HG02970 (cell line): ENCODE results near the gene C20orf204.

Source experiments
- ATAC-seq: cut with Tn5 transposase; IDR thresholded peaks from one replicate; pipeline ENCODE4 v1.9.1; 2021; ENCODE audit warnings: mild to moderate bottlenecking, moderate library complexity, moderate number of reproducible peaks; ENCODE audit not compliant: unreplicated experiment, low FRiP score

C20orf204 gene

DNA sequence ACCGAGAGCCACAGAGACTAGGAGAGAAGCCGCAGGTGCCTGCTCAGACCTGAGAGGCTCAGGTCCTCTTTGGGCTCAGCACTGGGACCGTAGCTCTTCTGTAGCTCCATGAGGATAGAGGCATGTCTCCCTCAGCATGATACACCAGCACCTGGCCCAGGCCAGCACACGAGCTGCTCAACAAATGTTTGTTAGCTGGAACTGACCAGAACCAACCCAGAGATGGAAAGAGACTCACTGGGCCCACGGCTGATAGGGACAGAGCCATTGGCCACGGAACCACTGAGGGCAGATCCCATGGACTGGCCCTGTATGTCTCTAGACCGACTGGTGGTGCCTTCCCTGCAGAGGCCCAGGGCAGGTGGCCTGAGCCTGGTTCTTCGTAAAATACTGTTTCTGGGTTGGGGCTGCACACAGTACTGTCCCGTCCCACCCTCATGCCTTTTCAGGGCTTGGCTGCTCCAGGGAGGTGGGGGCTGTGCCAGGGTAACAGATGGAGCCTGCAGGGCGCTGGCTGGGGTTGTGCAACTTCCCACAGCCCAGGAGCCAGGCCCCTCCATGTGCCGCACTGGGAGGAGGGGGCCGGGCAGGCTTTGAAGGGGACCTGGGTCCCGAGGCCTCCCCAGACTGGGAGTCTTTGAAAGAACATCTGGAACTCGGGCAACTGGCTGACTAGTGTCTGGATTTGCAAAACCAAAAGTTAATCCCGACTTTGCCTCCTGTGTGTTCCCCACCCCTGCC, 5.2 kb downstream of the C20orf204 start:
- ATAC-seq: no peak

- ATAC-seq: no peak
Observed at GRCh38 chr20:64041781-64042053, 5.7 kb downstream of the C20orf204 start.

DNA sequence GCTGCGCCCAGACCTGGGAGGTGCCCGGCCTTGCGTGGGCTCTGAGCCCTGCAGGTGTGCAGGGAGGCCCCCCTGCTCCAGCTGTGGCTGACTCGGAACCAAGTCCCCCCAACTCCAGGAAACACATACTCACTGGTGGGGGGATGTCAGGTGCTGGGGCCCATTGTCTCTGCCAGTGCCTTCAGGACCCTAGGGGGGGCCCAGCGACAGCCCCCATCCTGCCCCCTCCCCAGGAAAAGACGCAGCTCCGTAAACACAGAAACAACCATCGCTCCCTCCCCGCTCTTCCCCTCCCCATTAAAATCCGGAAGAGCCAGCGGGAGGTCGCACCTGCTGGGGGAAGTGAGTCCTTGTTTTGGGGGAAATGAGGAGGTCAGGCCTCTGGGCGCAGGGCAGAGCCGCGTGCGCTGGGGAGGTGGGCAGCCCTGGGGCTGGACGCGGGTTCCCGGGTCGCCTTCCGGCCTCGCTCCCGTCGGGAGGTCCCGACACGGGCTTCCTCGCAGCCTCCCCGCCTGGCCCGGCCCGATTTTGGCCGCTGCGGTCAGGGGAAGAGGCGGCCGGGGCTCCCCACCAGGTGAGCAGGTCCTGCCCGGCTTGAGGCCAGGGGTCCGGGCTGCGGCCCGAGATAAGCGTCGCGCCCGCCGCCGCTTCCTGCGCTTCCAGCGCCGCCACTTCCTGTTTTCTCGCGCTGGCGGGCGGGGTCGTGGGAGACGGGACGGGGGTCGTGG, 6.2 kb downstream of the C20orf204 start:
- no peak for ATAC-seq

GRCh38 chr20:64043768-64044167, 7.8 kb downstream of the C20orf204 start:
- no peak for ATAC-seq

- ATAC-seq: no peak
Observed at GRCh38 chr20:64044484-64045247, 8.7 kb downstream of the C20orf204 start.

DNA sequence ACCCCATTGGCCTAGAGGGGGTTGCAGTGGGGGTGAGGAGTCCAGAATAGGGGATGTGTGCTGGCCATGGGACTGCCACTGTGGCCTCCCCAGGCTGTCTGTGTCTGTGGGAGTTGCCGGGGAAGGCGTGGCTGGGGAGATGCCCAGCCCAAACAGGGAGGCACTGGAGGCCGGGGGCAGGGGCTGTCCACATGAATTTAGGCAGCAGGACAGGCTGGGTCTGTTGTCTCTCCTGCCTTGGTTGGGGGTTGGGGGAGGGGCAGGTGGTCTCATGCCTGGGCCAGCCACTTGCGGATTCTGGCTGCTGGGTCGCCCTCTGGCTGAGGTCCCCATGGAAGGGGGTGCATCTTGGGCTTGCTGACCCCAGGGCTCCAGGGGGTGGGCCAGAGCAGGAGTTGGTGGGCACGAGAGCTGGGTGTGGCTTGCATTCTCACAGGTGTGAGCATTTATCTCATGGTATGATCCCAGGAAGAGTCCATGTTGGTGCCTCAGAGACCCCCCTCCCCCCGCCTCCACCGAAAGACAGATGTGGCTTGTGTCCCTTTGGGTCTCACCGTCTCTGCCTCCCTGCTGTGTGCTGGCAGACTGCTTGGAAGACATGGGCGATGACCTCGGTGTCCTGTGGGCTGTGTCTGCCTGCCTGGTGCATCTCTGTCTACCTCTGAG, 9.5 kb downstream of the C20orf204 start:
- no peak for ATAC-seq

- ATAC-seq: no peak
Observed at GRCh38 chr20:64047046-64047389, 11.0 kb downstream of the C20orf204 start.

GRCh38 chr20:64047968-64048401, 12.0 kb downstream of the C20orf204 start:
- ATAC-seq: no peak

- no peak for ATAC-seq
Observed at GRCh38 chr20:64048402-64049044, 12.5 kb downstream of the C20orf204 start.

DNA sequence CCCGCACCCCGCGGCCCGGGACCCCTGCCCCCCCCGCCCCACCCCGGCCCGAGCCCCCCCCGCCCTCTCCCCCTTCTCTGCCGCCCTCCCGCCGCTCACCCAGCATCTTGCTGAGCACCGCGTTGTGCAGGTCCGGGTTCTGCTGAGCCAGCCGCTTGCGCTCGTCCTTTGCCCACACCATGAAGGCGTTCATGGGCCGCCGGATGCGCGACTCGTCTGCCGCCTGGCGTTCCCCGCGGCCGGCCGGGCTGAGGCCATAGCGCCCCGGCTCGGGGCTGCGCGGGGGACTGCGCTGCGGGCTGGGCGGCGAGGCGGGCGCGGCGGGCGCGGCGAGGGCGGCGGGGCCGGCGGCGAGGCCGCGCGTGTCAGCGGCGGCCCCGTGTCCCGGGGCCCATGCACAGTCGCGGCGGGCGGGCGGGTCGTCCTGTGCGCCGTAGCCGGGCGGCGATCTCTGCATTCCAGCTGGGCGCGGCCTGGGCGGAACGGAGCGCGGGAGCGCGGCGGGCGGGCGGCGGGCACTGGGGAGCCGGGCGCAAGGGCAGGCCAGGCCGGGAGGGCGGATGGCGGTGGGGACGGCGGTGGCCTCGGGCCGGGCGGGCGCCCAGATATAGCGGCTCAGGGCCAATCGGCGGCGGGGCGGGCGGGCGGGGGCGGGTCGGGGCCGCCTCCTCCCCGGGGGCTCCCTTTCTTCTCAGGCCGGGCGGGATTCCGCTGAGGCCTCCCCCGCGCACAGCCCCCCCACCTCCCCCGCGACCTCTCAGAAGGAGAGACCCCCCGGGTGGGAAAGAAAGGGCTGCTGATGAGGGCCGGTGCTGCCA, 13.3 kb downstream of the C20orf204 start, which contains the start of gene SOX18:
TSS of gene SOX18 (minus strand) at position 580 of the 818 bp plus-strand sequence. CDS start at position 457, 123 bp downstream.
- ATAC-seq: no peak

- no peak for ATAC-seq
Observed at GRCh38 chr20:64049878-64050260, 13.9 kb downstream of the C20orf204 start.

DNA sequence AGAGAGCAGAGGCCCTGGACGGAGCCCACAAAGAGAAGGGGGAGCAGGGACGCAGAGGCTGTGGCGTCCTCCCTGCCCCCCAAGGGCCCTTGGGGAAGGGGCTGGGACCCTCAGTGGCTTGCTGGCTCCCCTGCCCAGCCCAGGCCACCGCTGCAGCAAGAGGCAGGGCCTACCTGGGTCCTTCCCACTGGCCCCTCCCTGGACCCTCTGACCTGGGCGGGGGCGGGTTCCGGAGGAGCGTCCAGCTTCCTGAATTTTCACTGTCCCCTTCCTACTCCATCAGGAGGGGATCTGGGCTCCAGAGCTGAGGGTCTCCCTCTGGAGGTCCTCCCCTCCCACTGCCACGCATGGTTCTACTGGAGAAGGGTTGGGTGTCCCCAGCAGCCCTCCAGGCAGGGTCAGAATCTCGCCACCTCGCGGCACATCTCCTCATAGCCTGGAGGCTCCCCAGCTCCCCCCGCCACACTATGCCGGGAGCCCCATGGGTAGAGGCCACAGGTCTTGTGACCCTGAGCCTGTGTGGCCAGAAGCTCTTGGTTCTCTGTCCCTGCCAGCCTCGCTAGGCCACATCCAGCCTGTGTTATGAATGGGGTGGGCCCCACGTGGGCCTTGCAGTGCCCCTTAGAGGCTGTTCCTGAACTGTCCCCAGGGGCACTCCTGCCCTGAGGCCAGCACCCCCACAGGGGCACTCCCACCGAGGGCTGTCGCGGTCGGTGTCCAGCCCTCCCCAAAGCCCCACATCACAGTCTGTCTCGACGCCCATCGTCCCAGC, 14.5 kb downstream of the C20orf204 start:
- no peak for ATAC-seq

DNA sequence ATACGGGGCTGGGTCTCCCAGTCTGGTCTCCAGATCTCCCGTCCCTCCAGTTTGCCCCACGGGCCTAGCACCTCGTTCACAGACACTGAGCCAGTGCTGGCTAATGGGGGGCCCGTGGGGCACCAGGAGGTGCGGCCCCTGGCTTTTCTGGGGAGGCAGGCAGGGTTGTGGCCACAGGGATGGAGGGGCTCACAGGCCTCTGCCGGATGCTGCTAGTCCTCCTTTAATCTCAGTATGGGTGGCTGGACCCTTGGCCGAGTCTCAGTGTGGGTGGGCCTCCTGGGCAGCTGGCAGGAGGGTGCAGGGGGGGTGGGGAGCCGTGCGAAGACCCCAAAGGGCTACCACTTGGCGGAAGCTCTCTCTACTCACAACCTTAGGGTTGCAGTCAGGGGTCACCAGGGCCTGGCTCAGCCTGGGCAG, 15.1 kb downstream of the C20orf204 start:
- ATAC-seq: no peak

DNA sequence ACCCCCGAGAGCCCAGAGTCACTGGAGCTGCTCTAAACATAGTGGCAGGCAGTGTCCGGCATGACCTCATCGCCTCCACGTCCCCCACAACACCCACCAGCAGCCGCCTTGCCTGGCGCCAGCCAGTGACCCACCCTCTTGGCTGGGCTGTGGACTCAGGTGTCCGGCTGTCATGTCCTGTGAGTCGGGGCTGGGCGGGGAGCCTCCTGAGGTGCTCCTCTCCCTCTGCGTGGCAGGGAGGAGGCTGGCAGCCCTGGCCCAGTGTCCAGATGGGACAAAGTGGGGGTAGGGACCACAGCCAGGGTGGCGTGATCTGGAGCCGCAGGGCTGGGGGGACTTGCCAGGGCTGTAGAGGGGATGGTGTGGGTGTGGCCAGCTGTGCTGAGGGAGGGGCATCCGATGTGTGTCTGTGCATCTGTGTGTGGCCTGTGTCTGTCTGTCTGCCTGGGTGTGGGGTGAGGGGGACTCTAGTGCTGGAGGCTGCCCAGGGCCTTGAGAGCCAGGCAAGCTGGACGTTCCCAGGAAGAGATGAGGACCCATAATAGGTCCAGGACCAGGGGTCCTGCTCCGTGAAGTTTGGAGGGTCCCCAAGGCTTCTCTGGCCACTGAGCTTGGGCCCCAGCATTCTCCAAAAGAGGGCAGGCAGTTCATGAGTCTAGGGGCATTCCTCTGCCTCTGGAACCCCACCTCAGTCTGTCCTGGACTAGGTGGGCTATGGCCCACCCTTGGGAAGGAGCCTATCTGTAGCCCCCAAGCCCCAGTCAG, 15.8 kb downstream of the C20orf204 start:
- ATAC-seq: no peak

DNA sequence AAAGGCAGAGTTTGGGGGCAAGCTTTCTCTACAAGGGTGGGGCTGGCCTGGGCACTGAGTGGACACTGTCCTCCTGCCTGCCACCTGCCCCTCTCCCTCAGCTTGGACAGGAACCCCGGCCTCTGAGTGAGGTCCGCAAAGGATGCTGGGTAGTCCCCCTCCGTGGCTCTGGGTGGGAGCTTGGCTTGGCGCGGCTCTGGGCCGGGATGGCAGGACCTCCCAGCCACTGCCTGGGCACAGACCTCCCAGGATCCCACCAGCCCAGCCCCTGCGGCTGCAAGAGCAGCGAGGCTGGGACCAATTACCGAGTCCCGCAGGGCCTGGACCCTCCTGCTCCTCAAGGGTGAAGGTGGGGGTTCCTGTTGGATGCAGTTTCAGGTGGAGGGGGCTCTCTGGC, 16.3 kb downstream of the C20orf204 start:
- no peak for ATAC-seq

- ATAC-seq: no peak
Observed at GRCh38 chr20:64052987-64053840, 17.2 kb downstream of the C20orf204 start.
